ENCODE data around the gene EIF4B. TPM values are rescaled to one million over a fixed set of nuclear protein-coding genes. Genes with fewer than 3 reads are reported as not detected.

EIF4B gene
- total RNA-seq, 1 experiment from 2014 or later, result 713 TPM

DNA sequence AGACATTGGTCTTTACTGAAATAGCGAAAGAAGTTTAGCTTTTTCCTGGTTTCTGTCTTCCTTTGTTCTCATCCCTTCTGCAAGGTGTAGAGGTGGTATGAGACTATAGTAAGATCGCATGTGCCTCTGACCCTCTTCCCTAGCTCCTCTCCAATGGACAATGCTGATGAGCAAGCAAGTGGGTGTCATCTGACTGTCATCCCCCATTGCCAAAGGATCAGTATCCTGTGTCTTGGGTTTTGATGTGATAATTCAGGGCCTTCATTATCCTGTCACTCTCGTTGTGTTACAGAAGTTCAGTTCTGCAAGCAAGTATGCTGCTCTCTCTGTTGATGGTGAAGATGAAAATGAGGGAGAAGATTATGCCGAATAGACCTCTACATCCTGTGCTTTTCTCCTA, 33.6 kb downstream of the EIF4B start:
- no peak overlapping the region for H3K27ac ChIP-seq (ENCODE audit: insufficient read length, low read depth, low read length)
- no peak overlapping the region for H4K8ac ChIP-seq (replicated peaks; ENCODE audit: insufficient read length, low read depth, low read length)
- H2BK15ac ChIP-seq (ENCODE audit: low read depth, low read length), result no peak overlapping the region
- H3K56ac ChIP-seq (ENCODE audit: insufficient read length, low read depth, low read length), result no peak overlapping the region
- no peak overlapping the region for H3T11ph ChIP-seq (ENCODE audit: low read length)
- Mint-ChIP-seq H3K27me3 (ENCODE audit: low read depth) (peaks cover 19% of the 10 kb centered on the region), H3K27ac (peak overlapping the region in 1 of 3 experiments; percentile 54; a peak in 1 of 7 replicates), H3K36me3 (ENCODE audit: insufficient read depth in 1 of 3, low read depth in 3 of 3) (peaks cover 46 to 71% (median 53%) of the 10 kb centered on the region in 3 experiments), H3K4me3 (peak overlapping the region in 1 of 2 experiments; percentile 2; a peak in 1 of 5 replicates), H3K9me3 (no peaks in the 10 kb centered on the region), H3K4me1 (peaks cover 32 to 41% of the 10 kb centered on the region in 2 experiments)
- H3K79me2 ChIP-seq (ENCODE audit: insufficient read depth, low read length), result no peaks in the 10 kb centered on the region
- no peaks in the 10 kb centered on the region for H3K9me3 ChIP-seq (ENCODE audit: control insufficient read depth, low read depth, low read length)
- H2AFZ ChIP-seq (ENCODE audit: low read length), result no peak overlapping the region
- H3K18ac ChIP-seq (ENCODE audit: insufficient read length, low read depth, low read length), result no peak overlapping the region
- no peak overlapping the region for H3K4ac ChIP-seq (ENCODE audit: low read depth, low read length)
- peaks cover 8% of the 10 kb centered on the region; the same call in 1 of the 2 replicates for H3K4me1 ChIP-seq (ENCODE audit: insufficient read depth, low read length)
- H3K27me3 ChIP-seq (ENCODE audit: insufficient read depth, low read length), result peaks cover 2% of the 10 kb centered on the region; the same call in 1 of the 2 replicates
- H4K91ac ChIP-seq (ENCODE audit: insufficient read length, low read depth, low read length), result no peak overlapping the region
- H3K23me2 ChIP-seq (ENCODE audit: insufficient read length, low read depth, low read length, poor library complexity, severe bottlenecking), result no peaks in the 10 kb centered on the region
- no peak overlapping the region for H2BK12ac ChIP-seq (ENCODE audit: insufficient read length, low read depth, low read length)
- no CpG with 5 or more reads among the region's 4 CpGs for WGBS (ENCODE audit: extremely low coverage, insufficient read length, low lambda C conversion rate)
- no peak overlapping the region for H3K14ac ChIP-seq (ENCODE audit: insufficient read depth, low read length)
- no peaks in the 10 kb centered on the region for H3K79me1 ChIP-seq (ENCODE audit: insufficient read depth, low read depth, low read length, poor library complexity, severe bottlenecking)
- TF ChIP-seq, protein P1, sequence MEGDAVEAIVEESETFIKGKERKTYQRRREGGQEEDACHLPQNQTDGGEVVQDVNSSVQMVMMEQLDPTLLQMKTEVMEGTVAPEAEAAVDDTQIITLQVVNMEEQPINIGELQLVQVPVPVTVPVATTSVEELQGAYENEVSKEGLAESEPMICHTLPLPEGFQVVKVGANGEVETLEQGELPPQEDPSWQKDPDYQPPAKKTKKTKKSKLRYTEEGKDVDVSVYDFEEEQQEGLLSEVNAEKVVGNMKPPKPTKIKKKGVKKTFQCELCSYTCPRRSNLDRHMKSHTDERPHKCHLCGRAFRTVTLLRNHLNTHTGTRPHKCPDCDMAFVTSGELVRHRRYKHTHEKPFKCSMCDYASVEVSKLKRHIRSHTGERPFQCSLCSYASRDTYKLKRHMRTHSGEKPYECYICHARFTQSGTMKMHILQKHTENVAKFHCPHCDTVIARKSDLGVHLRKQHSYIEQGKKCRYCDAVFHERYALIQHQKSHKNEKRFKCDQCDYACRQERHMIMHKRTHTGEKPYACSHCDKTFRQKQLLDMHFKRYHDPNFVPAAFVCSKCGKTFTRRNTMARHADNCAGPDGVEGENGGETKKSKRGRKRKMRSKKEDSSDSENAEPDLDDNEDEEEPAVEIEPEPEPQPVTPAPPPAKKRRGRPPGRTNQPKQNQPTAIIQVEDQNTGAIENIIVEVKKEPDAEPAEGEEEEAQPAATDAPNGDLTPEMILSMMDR (conservative IDR thresholded peaks at IDR 0.05), result no peak
- H2BK20ac ChIP-seq (ENCODE audit: low read depth, low read length, poor library complexity, severe bottlenecking), result no peak overlapping the region
- no peak overlapping the region for H4K5ac ChIP-seq (ENCODE audit: insufficient read length, low read depth, low read length)
- no peak overlapping the region for H3K9ac ChIP-seq (ENCODE audit: extremely low read depth, insufficient read length, low read length)
- H3K23ac ChIP-seq (ENCODE audit: insufficient read length, low read depth, low read length), result no peak overlapping the region
- no peak for DNase-seq
- H2BK120ac ChIP-seq (ENCODE audit: low read depth, low read length, poor library complexity, severe bottlenecking), result no peak overlapping the region
- H3K4me2 ChIP-seq (ENCODE audit: insufficient read depth, insufficient read length, low read length), result no peak overlapping the region
- no peaks in the 10 kb centered on the region for H4K20me1 ChIP-seq (ENCODE audit: control insufficient read depth, insufficient read depth, insufficient read length)
- no peak overlapping the region for H2AK5ac ChIP-seq (ENCODE audit: insufficient read length, low read length)
- H2BK5ac ChIP-seq (ENCODE audit: insufficient read length, low read length), result no peak overlapping the region
